ENCODE data around the gene HTT. TPM values are rescaled to one million over a fixed set of nuclear protein-coding genes. Genes with fewer than 3 reads are reported as not detected.

HTT gene
- total and polyA plus RNA-seq, 9 donors: 13.3 to 63.2 (median 38.6) TPM

DNA sequence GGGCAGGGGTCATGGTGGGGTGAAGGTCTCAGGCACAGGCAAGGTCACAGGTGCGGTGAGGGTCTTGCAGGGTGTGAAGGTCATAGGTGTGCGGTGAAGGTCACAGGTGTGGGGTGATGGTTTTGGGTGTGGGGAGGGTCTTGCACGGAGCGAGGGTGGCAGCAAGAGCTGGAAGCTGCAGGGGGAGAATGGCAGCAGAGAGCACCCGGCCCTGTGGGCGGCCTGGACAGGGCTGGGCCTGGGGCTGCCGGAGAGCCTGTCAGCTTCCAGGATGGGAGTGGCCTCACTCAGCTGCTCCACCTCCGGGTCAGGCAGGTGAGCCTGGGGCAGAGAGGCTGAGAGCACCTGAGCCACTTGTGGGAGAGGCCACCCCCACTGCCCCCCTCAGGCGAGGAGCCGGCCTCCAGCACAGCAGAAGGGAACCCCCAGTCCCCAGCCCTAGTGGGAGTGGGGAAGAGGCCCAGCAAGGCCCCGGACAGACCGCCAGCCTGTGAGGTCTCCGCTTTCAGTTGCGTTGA is 176.0 kb downstream of the HTT start:
- H3K27ac ChIP-seq: no peak overlapping the region
- intact Hi-C loops (cut with DNase I): no loop called here
- H3K9me3 ChIP-seq: no peaks in the 10 kb centered on the region
- H3K4me3 ChIP-seq: no peak overlapping the region
- no peaks in the 10 kb centered on the region for H3K27me3 ChIP-seq
- H3K4me1 ChIP-seq (ENCODE audit: insufficient read depth): peaks cover 1% of the 10 kb centered on the region
- DNase-seq: peak in 2 of 5 donors; percentile 17 to 30
- 81 to 90% (median 82%) methylated on average over 14 of the region's 14 CpGs for WGBS, 3 donors
- H3K36me3 ChIP-seq: no peaks in the 10 kb centered on the region
- TF ChIP-seq POLR2A (IDR thresholded peaks at IDR 0.05) (no peak), EP300 (IDR thresholded peaks at IDR 0.05) (no peak)
- TF ChIP-seq, protein P1, sequence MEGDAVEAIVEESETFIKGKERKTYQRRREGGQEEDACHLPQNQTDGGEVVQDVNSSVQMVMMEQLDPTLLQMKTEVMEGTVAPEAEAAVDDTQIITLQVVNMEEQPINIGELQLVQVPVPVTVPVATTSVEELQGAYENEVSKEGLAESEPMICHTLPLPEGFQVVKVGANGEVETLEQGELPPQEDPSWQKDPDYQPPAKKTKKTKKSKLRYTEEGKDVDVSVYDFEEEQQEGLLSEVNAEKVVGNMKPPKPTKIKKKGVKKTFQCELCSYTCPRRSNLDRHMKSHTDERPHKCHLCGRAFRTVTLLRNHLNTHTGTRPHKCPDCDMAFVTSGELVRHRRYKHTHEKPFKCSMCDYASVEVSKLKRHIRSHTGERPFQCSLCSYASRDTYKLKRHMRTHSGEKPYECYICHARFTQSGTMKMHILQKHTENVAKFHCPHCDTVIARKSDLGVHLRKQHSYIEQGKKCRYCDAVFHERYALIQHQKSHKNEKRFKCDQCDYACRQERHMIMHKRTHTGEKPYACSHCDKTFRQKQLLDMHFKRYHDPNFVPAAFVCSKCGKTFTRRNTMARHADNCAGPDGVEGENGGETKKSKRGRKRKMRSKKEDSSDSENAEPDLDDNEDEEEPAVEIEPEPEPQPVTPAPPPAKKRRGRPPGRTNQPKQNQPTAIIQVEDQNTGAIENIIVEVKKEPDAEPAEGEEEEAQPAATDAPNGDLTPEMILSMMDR (IDR thresholded peaks at IDR 0.05): no peak

DNA sequence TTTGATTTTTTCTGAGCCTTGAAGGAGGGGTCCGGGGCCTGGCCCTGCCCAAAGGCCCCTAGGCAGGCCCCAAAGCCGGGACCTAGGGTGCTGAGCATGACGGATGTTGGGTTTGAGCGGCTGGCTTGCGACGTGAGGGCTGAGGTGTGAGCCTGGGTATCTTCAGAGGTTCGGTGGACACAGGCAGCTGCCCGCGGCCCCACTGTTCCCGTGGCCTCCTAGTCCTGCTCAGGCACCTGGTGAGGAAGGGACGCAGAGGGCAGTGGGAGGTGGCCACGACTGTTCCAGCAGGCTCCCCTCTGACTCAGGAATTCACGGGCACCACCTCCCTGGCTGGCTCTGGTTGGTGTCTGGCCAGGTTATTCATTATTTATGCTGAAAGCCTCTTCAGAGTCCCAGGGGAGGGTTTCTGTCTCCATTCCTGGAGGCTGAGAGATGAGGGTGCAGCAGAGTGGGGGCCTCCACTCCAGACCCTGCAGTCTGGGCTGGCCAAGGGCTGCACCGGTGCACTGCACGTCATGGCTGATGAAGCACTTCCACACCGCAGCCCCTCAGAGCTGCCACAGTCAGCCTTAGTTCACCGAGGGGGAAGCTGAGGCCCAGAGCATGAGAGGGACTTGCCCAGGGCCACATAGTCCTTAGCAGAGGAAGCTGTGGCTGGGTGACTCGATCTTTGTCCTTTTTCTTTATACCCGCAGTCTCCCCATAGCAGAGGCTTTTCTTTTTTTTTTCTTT is 176.6 kb downstream of the HTT start:
- WGBS, 3 donors: 92 to 93% (median 92%) methylated on average over 19 of the region's 19 CpGs
- intact Hi-C loops (cut with DNase I): no loop called here
- Histone ChIP-seq H3K4me1 (ENCODE audit: insufficient read depth) (peaks cover 1% of the 10 kb centered on the region), H3K36me3 (no peaks in the 10 kb centered on the region), H3K27me3 (no peaks in the 10 kb centered on the region), H3K4me3 (no peak overlapping the region), H3K9me3 (no peaks in the 10 kb centered on the region), H3K27ac (no peak overlapping the region)
- DNase-seq: peak in 3 of 5 donors; percentile 13 to 28 (median 19)
- TF ChIP-seq EP300 (IDR thresholded peaks at IDR 0.05): no peak
- TF ChIP-seq POLR2A (IDR thresholded peaks at IDR 0.05): no peak
- TF ChIP-seq, protein P1 (IDR thresholded peaks at IDR 0.05): no peak

DNA sequence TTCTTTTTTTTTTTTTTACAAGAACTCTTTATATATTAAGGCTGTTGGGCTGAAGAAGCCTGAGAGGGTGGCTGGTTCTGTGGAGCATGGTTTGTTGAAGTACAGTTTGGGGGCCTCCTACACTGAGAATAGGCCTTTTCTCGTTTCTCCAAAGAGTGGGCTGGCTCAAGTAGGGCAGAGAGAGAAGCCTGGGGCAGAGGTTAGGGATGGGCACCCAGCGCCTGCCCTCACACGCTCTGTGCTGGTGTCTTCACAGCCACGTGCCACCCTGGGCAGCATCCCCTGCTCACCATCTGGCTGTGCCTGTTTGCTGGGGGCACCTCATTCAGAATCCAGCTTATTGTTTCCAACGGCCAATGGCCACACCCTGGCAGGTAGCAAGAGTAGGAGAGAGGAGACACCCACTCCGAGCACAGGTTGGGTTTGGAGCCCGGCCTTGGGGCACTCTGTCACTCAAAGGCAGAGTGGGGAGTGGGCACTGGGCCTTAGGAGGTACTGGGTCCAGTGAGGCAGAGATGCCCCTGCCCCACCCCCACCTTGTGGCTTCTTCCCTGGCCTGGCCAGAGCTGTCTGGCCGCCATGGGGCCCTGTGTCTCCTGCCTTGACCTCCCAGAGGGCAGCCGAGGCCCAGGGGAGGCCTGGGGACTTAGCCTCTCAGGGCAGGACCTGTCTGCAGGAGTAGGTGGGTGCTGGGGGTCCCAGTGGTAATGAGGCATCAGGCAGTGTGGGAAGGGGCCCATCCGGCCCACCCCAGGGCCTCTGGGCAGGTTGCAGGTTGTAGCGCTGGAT is 177.4 kb downstream of the HTT start:
- H3K4me1 ChIP-seq (ENCODE audit: insufficient read depth): peaks cover 1% of the 10 kb centered on the region
- DNase-seq: peak in 4 of 5 donors; percentile 5 to 28 (median 12)
- no peak overlapping the region for H3K27ac ChIP-seq
- no peak overlapping the region for H3K4me3 ChIP-seq
- H3K9me3 ChIP-seq: no peaks in the 10 kb centered on the region
- TF ChIP-seq POLR2A (IDR thresholded peaks at IDR 0.05) (no peak), EP300 (IDR thresholded peaks at IDR 0.05) (no peak)
- H3K27me3 ChIP-seq: no peaks in the 10 kb centered on the region
- 92 to 94% (median 94%) methylated on average over 11 of the region's 11 CpGs for WGBS, 3 donors
- no peaks in the 10 kb centered on the region for H3K36me3 ChIP-seq
- intact Hi-C loops (cut with DNase I): no loop called here

- intact Hi-C loops (cut with DNase I): no loop called here
- DNase-seq: peak in 1 of 5 donors; percentile 2
- H3K9me3 ChIP-seq: no peaks in the 10 kb centered on the region
- H3K27me3 ChIP-seq: no peaks in the 10 kb centered on the region
- H3K4me1 ChIP-seq (ENCODE audit: insufficient read depth): peaks cover 1% of the 10 kb centered on the region
- no peak overlapping the region for H3K4me3 ChIP-seq
- no peaks in the 10 kb centered on the region for H3K36me3 ChIP-seq
- H3K27ac ChIP-seq: no peak overlapping the region
- WGBS, 3 donors: 61 to 96% (median 87%) methylated on average over 3 of the region's 3 CpGs
- TF ChIP-seq EP300 (IDR thresholded peaks at IDR 0.05) (no peak), POLR2A (IDR thresholded peaks at IDR 0.05) (no peak)
- TF ChIP-seq, protein P1 (IDR thresholded peaks at IDR 0.05): no peak
These were observed 178.0 kb downstream of the HTT start for GRCh38 chr4:3252480-3252828.
